T-helper 9 cell (primary cell): Measurements from ENCODE around the gene LAMTOR3.
"Not testable (repeated sequence)": the region's sequence is repeated elsewhere in the genome, so short reads cannot be mapped to it uniquely, and the experiment has no call there.

ENCODE experiments used
- DNase-seq: peaks from one replicate; pipeline ENCODE4 v3.0.0-alpha.2; 2020

Gene LAMTOR3

DNA sequence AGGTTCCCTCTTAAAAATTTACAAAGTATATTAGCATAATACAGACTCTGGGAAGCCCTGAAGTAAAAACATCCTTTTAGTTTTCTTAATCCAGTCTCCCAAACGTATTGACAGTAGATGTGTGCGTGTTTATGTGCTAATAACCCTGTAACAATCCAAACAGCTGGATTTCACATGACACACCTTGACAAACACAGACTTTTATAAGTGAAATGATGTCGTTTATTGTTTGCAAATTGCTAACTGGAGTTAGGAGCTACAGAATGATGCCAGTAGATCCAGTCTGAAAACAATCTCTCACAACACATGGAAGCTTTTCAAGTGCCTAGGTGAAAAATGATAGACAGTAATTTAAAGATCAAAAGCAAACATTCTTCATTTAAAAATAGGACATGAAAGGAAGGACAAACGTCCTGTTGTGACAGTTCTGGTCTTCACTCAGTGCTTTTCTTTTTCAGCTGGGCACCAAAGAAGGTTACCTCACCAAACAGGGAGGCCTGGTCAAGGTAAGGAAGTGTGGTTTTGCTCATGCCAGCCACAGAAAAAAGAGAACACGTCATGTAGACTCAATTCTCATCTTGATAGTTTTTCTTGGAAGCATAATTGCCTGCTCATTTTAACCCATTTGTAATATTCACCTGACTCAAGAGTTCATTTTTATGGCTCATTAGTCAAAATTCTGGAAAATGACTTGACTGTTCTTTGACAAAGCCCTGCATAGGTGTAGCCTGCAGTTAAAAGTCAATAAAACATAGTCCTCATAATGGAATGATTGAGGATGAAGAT lies 32.9 kb downstream of the LAMTOR3 start:
- DNase-seq, result no peak

DNA sequence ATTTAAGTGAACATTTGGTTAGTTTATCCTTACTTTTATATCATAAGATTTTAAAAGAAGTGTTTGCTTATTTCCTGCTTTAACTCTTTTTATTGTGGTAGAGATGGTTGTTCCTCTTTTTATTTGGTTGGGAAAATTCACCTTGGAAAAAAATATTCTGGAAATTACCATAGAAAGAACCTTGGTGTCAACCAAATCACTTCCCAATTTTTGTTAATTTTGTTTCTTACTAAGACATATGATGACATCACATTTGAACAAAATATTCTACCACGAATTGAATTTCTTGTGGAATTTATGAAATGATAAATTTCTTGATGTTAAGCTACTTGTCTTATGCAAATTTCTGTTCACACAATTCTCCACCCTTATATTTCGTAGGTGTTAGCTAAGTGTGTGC lies 33.7 kb downstream of the LAMTOR3 start:
- DNase-seq, result no peak

DNA sequence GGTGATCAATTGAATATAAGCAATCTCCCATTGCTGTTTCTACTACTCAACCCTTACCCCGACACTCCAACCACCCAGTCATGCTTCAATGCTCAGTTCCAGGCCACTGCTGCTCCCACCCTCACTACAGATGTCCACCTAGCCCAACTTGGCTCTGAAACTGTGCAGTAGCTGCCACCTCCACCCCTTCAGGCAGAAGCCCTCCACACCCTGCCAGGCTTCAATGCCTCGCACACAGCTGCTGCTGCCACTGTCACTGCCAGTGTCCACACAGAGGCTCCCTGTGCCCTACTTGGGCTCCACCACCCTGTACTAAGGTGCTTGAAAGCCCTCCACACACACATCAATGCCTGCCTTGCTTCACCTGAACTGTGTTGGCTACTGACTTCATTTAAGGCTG lies 34.6 kb downstream of the LAMTOR3 start:
- DNase-seq, result no peak

DNA sequence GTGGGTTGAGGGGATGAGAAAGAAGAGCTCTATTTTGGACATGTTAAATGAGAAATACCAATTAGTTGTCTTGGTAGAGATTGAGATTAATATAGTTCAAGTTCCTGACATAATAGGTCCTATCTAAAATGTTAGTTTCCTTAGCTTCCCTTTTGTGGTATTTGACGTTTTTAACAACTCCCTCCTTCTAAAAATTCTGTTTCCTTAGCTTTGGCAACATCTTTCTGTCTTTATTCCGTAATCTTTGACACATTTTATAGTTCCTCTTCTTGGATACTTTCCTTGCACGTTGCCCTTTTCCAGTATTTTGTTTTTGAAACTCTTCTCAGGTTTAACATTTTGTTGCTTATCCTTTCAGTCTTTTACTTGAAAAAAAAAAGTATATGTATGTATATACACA lies 36.9 kb downstream of the LAMTOR3 start:
- no peak for DNase-seq

DNA sequence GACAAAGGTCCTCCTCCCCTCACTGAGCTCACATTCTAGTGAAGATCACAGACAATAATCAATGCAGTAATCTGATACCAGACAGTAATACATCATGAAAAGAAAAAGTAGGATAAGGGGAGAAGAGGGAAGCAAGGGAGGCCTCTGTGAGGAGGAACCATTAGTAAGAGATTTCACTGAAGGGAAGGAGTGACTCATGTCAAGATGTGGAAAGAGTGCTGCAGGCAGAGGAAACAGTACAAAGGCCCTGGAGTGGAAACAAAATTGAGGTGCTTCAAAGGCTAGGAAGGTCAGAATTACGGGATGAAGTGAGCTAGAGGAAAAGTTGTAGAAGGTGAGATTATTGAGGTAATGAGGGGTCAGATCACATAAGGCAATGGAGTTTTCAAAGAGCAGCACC lies 38.1 kb downstream of the LAMTOR3 start:
- DNase-seq, result no peak

DNA sequence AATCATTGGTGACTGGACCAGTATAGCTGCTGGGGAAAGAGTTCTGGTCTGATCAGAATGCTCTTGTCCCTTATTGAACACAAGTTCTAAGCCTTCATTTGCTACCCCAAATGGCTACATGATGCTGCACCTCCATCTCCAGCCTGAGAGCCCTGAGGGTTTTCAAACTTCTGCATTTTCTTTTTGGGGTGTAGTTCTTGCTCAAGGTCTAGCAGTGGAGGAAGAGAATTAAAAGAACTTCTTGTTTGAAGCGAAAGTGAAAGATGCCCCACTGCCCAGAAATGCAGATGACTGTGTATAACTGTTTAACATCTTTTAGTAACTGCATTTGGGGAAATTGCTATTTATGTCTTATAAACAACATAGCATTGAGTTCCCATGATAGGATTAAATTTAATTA lies 38.5 kb downstream of the LAMTOR3 start:
- DNase-seq, result no peak

DNA sequence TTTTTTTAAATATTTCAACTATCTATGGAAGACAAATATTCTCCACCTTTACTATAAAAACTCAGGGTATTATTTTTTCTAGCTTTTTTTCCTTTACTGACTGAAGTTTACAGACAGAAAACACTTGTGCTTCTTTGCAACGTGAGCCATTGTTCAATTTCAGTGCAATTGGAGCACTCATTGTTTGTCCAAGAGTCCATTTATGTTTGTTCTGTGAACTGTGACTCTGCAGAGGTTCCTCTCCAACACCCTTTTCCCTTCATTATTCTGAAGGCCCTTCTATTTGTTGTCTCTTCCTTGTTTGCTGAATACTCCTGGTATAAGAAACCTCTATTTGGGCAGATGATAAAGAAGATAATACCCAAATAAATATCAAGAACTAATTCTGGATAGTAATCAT lies 40.2 kb downstream of the LAMTOR3 start:
- DNase-seq, result no peak

DNA sequence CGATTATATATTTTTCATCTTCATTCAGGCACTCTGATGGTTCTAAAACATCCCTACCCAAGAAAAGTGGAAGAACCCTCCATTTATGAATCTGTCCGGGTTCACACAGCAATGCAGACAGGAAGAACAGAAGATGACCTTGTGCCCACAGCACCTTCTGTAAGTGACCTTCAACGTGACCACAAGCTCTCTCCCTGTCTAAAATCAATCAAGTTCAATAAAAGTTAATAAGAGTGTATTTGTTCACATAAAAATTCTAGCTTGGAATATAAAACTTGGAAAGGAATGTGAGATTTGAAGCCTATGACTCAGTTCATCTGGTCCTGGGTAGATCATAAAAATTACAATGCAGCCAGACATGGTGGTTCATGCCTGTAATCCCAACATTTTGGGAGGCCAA lies 41.0 kb downstream of the LAMTOR3 start:
- no peak for DNase-seq

DNA sequence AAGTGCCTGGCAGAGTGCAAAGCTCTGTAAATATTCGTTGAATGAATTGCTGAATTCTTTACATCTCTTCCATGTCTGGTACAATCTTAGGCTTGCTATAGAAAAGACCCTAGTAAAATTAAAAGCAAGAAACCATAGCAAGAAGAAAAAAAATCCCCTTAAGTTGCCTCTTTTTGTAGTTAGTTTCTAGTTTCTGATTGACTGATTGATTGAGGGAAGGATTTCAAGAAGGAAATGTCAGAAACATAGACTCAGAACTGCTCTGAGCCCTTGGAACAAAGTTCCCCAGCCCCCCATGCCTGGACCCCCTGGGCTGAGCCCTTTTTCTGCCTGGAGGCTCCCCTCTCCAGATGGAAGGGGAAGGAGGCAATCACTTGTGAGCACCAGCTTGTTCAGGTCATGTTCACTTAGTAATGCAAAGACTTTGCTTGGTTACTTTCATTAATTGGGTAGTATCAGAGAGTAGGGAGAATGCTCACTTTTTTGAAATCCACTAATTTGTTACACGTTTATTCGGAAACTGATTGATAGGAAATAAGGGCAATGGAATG lies 42.0 kb downstream of the LAMTOR3 start:
- DNase-seq, result no peak

DNA sequence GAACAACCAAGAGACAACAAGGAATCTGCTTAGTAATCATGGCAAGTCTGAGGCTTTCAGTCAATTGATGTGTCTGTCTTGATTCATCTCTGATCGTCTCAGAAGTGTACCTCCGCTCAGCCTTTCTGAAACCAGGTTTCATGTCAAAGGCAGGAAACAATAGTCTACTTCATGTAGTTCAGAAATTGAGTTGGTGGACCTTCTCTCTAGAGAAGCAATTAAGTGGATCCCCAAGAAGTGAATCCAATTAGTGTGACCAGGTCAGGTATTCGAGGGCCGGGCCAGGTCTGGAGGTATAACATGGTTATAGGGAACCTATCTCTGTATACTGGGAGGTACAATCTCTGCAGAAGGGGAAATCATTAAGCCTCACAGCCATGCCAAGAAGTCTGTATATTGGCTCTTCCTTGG lies 45.6 kb downstream of the LAMTOR3 start:
- DNase-seq, result no peak

DNA sequence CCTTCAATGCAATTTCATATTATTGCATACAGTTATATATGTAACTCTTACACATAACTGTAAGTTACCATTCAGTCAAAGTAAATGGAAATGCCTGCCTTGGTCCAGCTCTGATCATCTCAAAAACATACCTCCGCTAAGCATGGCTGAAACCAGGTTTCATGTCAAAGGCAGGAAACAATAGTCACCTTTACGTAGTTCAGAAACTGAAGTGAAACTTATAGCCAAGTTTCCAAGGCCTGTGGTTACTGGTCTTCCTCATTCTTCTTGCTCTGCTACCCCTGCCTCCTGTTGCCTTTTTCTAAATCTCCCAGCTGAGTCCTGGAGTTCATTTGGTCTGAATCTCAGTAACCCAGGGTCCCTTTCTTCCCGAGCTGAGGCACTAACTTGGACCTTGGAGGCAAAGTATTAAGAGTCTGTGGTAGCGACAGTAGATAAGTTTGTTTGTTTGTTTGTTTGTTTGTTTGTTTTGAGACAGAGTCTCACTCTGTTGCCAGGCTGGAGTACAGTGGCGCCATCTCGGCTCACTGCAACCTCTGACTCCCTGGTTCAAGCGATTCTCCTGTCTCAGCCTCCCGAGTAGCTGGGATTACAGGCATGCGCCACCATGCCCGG lies 46.8 kb downstream of the LAMTOR3 start:
- DNase-seq, result no peak

DNA sequence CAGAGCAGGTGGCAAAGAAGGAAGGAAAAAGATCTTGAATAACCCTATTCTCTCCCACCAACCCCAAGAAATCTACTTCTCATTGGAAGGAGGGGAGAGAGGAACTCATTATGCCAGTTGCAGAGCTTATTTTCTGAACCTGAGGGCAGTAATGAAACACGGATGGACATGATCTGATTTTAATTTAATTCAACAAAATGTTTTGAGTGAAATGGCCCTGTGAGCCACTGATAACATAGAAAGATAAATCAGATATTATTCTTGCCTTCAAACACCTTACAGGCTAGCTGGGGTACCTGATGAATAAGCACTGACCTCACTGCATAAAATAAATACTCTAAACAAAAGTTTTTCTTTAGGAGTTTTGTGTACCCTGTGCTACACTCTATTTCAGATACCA lies 47.3 kb downstream of the LAMTOR3 start:
- DNase-seq, result no peak

DNA sequence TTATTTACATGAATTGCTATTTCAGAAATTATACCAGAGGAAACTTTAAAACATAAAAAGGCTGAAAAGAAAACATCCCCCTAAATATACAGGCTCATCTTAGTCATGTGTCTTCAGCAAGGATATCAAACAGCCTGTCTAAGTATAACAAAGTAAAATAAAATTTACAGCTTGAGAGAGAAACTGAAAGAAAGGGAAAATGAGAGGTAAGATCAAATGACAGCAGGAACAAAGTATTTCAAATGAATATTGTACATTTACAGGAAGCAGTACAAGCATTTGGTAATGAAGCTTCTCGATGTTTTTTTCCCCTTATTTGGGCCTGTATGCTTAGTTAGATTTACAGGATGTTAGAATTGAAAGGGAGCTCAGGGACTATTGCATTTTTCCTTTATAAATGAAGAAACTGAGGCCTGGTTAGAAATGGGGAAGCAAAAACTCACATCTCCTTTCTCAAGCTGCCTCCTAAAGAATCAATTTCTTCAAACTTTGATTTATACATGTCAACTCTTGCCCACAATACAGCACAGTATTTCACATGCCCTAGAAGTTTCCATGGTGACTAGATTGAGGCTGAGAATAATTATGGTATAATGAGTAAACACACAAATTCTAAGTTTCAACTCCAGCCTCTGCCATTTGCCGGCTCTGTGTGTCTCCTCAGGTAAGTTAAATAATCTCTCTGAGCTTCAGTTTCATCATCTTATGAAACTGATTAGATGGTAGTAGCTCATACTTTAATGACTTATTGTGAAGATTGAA lies 48.3 kb downstream of the LAMTOR3 start:
- DNase-seq, result no peak

DNA sequence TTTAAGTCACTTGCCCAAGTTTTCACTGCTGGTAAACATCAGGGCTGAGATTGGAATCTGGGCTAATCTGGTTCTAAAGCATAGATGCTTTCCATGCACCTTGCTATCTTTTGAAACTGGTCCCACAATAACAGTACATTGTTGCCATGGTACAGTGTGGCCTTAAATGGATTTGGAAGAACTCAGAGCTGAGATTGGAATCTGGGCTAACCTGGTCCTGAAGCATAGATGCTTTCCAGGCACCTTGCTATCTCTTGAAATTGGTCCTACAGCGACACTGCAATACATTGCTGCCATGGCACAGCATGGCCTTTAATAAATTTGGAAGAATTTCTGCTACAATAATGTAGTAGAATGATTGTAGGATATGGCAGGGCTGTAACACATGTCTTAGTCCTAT lies 49.0 kb downstream of the LAMTOR3 start:
- DNase-seq, result no peak

DNA sequence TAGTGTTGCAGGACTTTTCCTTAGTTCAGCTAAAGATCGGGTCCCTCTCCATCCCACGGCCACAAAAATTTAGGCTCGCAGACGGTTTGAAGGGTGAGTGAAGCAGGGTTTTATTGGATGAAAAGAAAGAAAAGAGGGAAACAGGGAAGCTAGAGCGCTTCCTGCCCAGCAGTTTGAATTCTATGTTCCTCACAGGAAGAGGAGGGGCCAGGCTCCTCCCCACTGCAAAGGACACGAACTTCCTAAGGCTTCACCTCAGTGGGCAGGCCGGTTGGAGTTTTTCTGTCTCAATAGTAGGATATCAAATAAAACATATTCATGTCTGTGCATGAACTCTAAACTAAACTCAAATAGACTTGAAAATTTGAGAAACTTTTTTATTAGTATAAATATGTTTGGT lies 50.2 kb downstream of the LAMTOR3 start:
- DNase-seq, result no peak

DNA sequence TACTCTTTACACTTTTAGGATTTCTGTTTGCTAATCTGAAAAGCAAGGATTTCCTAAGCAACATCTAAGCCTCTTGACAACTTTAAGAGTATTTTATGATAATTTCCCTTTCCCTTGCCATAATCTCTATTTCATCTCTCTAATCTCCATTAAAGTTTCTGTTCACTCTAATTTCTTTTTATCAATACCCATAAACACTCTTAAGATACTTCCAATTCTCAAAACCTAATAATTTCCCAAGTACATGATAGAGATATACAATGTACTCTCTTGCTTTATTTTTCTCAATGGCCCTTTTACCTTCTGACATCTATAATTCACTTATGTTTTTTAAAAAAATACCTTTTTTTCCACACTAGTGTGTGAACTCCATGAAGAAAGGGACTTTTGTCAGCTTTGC lies 50.8 kb downstream of the LAMTOR3 start:
- DNase-seq, result no peak

DNA sequence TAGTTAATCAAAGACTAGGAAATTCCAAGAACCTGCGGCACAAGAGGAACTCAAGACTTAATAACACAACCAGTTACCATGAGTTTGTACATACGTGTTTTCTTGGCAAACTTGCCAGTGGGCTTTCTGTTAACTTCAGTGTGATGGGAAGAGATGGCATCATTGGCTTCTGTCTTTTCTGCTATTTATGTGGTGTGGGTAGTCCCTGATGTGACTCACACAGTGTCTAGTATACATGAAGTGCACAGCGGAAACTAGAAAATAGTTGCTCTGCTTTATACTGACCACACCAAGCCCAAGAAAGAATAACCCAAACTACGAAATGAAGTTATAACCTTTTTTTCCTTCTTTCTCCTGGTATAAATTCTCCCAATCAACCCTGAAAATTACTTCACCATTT lies 53.1 kb downstream of the LAMTOR3 start:
- no peak for DNase-seq

DNA sequence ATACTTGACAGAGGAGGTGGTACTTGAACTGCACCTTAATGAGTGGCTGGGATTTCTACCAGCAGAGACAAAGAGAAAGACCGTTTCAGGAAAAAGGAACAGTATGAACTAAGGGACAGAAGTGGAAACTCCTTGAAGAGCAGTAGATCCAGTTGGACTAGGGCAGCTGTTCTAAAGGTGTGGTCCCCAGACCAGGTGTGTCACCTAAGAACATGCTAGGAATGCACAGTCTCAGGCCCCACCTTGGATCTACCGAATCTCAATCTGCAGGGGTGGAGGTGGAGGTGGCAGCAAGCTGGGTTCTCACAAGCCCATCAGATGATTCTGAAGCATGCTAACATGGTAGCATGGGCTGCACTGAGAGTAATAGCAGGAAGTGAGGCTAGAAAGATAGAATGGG lies 55.3 kb downstream of the LAMTOR3 start:
- no peak for DNase-seq

DNA sequence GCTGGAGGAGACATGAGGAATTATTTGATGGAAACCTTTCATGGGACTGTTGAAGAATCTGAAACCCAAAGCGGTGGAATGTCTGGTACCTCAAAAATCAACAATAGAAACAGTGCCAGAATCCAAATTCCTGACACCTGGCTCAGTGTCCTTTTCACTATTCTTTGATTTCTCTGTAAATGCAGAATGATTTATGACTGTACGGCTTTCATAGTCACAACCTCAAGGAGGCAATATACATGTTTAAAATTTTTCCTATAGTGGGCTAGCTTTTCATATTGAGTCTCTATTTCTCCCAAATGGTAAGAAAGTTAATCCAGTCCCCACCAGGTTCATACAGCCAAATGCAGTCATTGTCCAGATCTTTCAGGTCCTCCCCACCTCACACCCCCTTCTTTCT lies 58.3 kb downstream of the LAMTOR3 start:
- no peak for DNase-seq

DNA sequence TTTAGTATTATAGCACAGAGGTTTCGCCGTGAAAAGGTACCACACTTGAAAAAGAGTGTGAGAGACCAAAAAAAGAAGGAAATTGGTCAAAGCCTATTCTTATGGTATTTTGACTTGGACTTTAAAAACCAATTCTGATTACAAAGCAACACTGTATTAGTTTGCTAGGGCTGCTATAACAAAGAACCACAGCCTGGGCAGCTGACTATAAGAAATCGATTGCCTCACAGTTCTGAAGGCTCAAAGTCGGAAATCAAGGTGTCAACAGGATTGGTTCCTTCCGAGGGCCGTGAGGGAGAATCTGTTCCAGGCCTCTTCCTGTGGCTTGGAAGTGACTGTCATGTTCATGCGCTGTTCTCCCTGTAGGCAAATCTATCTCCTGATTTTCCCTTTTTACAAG lies 59.7 kb downstream of the LAMTOR3 start:
- DNase-seq, result no peak

DNA sequence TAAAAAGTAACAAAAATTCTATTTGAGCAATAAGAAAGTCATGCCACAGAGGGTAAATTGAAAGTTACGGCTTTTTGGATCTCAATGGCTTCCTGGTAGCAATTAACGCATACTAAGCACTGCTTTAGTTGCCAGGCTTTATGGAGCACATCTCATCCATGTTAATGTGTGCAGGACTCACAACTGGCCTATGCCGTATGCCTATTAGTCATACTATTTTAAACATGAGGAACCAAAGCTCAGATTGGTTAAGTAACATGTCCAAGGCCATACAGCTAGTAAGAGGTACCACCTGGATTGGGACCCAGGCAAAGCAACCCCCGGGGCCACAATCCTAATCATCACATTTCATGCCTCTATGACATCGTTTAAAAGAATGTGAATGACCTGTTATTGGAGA lies 60.5 kb downstream of the LAMTOR3 start:
- DNase-seq, result no peak

DNA sequence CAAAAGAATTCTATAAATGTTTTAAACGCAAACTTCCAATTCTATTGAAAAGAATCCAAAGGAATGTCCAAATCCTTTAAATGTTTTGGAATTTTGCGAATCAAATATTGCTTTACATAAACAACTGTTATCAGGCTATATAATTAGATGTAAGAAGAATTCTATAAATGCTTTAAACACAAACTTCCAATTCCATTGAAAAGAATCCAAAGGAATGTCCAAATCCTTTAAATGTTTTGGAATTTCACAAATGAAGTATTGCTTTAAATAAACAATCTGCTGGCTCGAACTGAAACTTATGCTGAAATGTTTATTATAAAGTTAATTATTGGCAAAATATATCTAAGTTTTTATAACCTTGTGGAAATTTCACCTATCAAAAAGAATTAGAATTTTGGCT lies 61.5 kb downstream of the LAMTOR3 start:
- no peak for DNase-seq

DNA sequence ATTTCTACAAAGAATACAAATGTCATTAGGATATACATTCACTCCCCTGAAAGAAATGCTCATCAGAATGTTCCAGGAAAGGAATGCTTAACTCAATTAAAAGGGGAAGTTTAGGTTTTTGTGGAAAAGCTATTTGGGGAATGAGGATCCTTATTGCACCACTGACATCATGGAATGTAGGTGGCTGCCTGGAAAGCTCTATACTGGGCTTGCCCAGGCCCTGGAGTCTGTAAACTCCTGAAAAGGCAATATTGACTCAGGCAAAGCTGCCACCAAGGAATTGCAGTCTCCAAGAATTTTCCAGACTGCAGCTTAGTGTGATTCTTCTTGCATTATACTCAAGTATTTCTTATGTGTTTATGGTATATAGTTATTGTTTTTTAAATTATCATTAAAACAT lies 61.9 kb downstream of the LAMTOR3 start:
- no peak for DNase-seq

DNA sequence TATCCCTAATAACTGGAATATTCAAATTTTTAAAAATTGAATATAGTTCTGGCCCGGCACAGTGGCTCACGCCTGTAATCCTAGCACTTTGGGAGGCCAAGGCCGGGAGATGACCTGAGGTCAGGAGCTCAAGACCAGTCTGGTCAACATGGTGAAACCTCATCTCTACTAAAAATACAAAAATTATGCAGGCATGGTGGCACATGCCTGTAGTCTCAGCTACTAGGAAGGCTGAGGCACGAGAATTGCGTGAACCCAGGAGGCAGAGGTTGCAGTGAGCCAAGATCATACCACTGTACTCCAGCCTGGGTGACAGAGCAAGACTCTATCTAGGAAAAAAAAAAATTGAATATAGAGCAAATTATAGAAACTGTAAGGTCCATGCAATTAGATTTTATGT lies 64.2 kb downstream of the LAMTOR3 start:
- not testable (repeated sequence) for DNase-seq
